KMS-11 (cell line): Measurements from ENCODE around the gene LARP1.

Experiments
- H2AFZ ChIP-seq: fragments of 200-600 bp; sonication (generic); 2 replicates; pipeline ENCODE4 v1.6.1; 2016; ENCODE audit warnings: antibody characterized with exemption, mixed run types, low read depth
- H3K27ac ChIP-seq: fragments of 200-600 bp; sonication (generic); 2 replicates; pipeline ENCODE4 v1.6.1; 2016; ENCODE audit warnings: mild to moderate bottlenecking, mixed run types
- H3K27me3 ChIP-seq: fragments of 200-600 bp; sonication (generic); 2 replicates; pipeline ENCODE4 v1.6.1; 2017; ENCODE audit warnings: mild to moderate bottlenecking, low read depth, mixed run types, moderate library complexity; ENCODE audit not compliant: insufficient read depth
- H3K36me3 ChIP-seq: fragments of 200-600 bp; sonication (generic); 2 replicates; pipeline ENCODE4 v1.6.1; 2017; ENCODE audit warnings: mild to moderate bottlenecking, mixed run types; ENCODE audit not compliant: insufficient read depth
- H3K4me1 ChIP-seq: fragments of 200-600 bp; sonication (generic); 2 replicates; pipeline ENCODE4 v1.6.1; 2016; ENCODE audit warnings: mild to moderate bottlenecking, low read depth, mixed run types; ENCODE audit not compliant: poor library complexity, severe bottlenecking
- H3K4me2 ChIP-seq: fragments of 200-600 bp; sonication (generic); 2 replicates; pipeline ENCODE4 v1.7.0; 2016; ENCODE audit warnings: mild to moderate bottlenecking, mixed run types
- H3K4me3 ChIP-seq: fragments of 200-600 bp; sonication (generic); IDR thresholded peaks from 2 replicates; pipeline ENCODE4 v1.6.1; 2017; ENCODE audit warnings: low read depth, low read length, mixed read lengths; ENCODE audit not compliant: insufficient read depth
- H3K79me2 ChIP-seq: fragments of 200-600 bp; sonication (generic); 2 replicates; pipeline ENCODE4 v1.6.1; 2016; ENCODE audit warnings: low read depth, mixed run types; ENCODE audit not compliant: insufficient read depth
- H3K9ac ChIP-seq: fragments of 200-600 bp; sonication (generic); 2 replicates; pipeline ENCODE4 v1.6.1; 2016; ENCODE audit warnings: mild to moderate bottlenecking, mixed run types
- H4K20me1 ChIP-seq: fragments of 200-600 bp; sonication (generic); 2 replicates; pipeline ENCODE4 v1.6.1; 2016; ENCODE audit warnings: mild to moderate bottlenecking, mixed run types; ENCODE audit not compliant: insufficient read depth
- TF ChIP-seq, protein P1 (sequence below): fragments of 200-600 bp; sonication (generic); conservative IDR thresholded peaks from 2 replicates; pipeline ENCODE4 v1.6.1; 2017; ENCODE audit warnings: low read depth, mild to moderate bottlenecking, antibody characterized with exemption, low read length, moderate library complexity, mixed read lengths

LARP1 gene

DNA sequence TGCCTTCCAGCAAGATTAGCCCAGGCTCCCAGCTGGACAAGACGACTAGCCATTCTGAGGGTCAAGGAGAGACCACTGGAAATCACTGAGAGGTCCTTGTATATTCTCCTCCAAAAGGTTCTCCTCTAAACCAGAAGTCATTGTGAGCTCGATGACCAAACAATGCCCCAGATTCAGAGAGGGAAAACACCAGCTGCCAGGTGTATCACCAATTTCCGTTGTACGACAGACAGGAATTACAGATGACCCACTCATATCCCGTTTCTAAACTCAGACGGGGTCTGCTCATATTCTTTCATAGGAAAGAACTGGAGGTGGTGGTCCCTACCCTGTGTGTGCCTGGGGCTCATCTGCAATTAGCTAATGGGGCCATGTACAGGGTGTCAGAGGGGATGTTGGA lies 81.0 kb downstream of the LARP1 start:
- H3K4me1 ChIP-seq = peaks cover 3% of the 10 kb centered on the region
- no peak overlapping the region for H2AFZ ChIP-seq
- H3K27me3 ChIP-seq = no peaks in the 10 kb centered on the region
- H3K36me3 ChIP-seq = no peaks in the 10 kb centered on the region
- no peak overlapping the region for H3K4me3 ChIP-seq
- no peak overlapping the region for H3K27ac ChIP-seq
- H3K4me2 ChIP-seq = no peak overlapping the region
- no peaks in the 10 kb centered on the region for H4K20me1 ChIP-seq
- no peak overlapping the region for H3K9ac ChIP-seq
- TF ChIP-seq, protein P1, sequence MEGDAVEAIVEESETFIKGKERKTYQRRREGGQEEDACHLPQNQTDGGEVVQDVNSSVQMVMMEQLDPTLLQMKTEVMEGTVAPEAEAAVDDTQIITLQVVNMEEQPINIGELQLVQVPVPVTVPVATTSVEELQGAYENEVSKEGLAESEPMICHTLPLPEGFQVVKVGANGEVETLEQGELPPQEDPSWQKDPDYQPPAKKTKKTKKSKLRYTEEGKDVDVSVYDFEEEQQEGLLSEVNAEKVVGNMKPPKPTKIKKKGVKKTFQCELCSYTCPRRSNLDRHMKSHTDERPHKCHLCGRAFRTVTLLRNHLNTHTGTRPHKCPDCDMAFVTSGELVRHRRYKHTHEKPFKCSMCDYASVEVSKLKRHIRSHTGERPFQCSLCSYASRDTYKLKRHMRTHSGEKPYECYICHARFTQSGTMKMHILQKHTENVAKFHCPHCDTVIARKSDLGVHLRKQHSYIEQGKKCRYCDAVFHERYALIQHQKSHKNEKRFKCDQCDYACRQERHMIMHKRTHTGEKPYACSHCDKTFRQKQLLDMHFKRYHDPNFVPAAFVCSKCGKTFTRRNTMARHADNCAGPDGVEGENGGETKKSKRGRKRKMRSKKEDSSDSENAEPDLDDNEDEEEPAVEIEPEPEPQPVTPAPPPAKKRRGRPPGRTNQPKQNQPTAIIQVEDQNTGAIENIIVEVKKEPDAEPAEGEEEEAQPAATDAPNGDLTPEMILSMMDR = no peak
- H3K79me2 ChIP-seq = no peaks in the 10 kb centered on the region

DNA sequence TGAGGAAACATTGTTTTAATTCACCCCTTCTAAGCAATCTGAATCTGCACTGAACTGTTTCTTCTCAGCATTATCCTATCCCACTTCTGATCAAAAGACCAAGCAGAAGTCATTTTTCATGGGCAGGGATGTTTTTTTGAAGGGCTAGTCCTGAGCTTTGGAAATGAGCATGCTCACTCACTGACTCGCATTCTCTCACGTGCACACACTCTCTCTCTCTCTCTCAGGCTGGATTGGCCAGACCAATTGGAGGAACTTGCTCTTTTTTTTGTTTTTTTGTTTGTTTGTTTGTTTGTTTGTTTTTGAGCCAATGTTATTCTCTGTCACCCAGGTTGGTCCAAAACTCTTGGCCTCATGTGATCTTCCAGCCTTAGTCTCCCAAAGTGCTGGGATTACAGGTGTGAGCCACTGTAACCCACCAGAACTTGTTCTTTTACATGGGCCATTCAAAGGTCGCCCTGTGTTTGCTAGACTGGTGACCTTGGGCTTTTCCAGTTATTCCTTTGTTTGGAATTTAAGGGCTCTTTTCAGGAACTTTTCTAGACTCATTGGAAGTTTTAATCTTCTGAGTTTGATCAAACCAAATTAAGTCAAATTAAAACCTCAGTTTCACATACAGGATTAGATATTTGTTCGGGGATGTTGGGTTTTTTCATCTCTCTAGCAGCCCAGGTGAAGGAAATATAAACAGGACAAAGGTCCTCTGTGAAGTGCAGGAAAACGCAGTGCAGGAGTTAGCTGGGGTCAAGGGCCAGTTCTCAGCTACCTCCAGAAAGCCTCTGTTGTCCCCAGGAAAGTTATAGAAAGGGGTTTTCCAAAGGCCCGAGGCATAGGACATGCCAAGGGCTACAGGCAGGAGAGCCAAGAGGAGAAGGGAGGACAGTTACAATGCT lies 82.1 kb downstream of the LARP1 start:
- no peak overlapping the region for H3K27ac ChIP-seq
- H3K4me2 ChIP-seq = no peak overlapping the region
- H3K4me1 ChIP-seq = peaks cover 4% of the 10 kb centered on the region
- H3K79me2 ChIP-seq = no peaks in the 10 kb centered on the region
- no peak overlapping the region for H3K4me3 ChIP-seq
- H3K9ac ChIP-seq = no peak overlapping the region
- H4K20me1 ChIP-seq = no peaks in the 10 kb centered on the region
- TF ChIP-seq, protein P1 = no peak
- no peaks in the 10 kb centered on the region for H3K27me3 ChIP-seq
- no peaks in the 10 kb centered on the region for H3K36me3 ChIP-seq
- H2AFZ ChIP-seq = no peak overlapping the region

DNA sequence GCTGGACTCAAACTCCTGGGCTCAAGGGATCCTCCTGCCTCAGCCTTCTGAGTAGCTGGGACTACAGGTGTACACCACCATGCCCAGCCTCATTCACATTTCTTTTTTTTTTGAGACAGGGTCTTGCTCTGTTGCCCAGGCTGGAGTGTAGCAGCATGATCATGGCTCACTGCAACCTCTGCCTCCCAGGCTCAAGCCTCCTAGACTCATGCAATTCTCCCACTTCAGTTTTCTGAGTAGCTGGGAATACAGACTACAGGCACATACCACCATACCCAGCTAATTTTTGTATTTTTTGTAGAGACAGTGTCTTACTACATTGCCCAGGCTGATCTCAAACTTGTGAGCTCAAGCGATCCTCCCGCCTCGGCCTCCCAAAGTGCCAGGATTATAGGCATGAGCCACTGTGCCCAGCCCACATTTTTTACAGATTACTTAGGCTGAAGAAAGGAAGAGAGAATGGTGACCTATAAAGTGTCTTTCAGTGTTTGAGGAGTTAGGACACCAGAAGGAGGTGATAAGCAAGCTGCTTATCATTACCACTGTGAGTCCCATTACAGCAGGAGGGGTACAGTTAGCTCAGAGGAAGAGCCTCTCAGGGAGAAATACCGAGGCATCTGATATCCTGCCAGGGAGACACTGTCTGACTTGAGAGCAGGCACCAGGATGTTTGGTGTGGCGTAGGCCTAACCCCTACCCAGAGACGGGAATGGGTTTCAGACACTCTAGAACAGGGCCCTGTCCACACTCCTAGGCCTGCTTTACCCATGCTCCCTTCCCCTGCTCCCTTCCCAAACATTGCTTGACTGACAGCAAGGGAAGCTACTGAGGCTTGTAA lies 85.5 kb downstream of the LARP1 start:
- TF ChIP-seq, protein P1 = no peak
- H3K9ac ChIP-seq = no peak overlapping the region

DNA sequence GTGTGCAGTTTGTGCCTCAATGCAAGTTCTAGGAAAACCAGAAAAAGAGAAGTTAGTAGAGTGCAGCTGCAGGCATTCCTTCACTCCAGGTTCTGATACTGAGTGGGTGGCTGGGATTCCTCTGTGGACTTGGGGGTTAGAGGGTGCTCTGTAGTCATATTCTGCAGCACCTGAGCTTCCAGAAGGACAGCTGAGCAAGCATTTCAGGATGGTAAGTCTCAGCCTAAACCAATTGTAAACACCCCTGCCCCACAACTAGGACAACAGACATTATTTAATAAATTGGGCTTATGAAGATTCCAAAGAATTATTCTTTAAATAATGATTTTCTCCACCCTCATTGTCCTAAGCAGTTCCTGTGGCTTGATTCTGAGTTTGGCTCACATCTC lies 86.1 kb downstream of the LARP1 start:
- H3K4me3 ChIP-seq = no peak overlapping the region
- no peaks in the 10 kb centered on the region for H3K36me3 ChIP-seq
- no peaks in the 10 kb centered on the region for H4K20me1 ChIP-seq
- no peak overlapping the region for H3K27ac ChIP-seq
- no peak overlapping the region for H2AFZ ChIP-seq
- no peaks in the 10 kb centered on the region for H3K79me2 ChIP-seq
- H3K4me2 ChIP-seq = no peak overlapping the region
- TF ChIP-seq, protein P1 = no peak
- H3K9ac ChIP-seq = no peak overlapping the region
- H3K27me3 ChIP-seq = no peaks in the 10 kb centered on the region
- peaks cover 4% of the 10 kb centered on the region for H3K4me1 ChIP-seq

More for the DNA sequence above, 85.5 kb downstream of the LARP1 start:
- Histone ChIP-seq H3K4me3 (no peak overlapping the region), H3K27me3 (no peaks in the 10 kb centered on the region), H3K27ac (no peak overlapping the region), H3K79me2 (no peaks in the 10 kb centered on the region), H3K36me3 (no peaks in the 10 kb centered on the region), H2AFZ (no peak overlapping the region), H3K4me2 (no peak overlapping the region), H3K4me1 (peaks cover 4% of the 10 kb centered on the region), H4K20me1 (no peaks in the 10 kb centered on the region)
